ENCODE data around the gene ADA.
"Not testable (repeated sequence)": the region's sequence is repeated elsewhere in the genome, so short reads cannot be mapped to it uniquely, and the experiment has no call there.

ADA gene

GRCh38 chr20:44651684-44652423 lies at the start of gene ADA:
Gene ADA (minus strand): TSS chr20:44651699. CDS start chr20:44651607, 92 bp downstream.
- DNase-seq: peak; percentile 79

- no peak for DNase-seq
These were observed 48.8 kb upstream of the ADA start for GRCh38 chr20:44700306-44700705.

GRCh38 chr20:44698351-44698750 lies 46.9 kb upstream of the ADA start:
- no peak for DNase-seq

GRCh38 chr20:44697041-44697440 lies 45.5 kb upstream of the ADA start:
- not testable (repeated sequence) for DNase-seq

- DNase-seq: no peak
These were observed 44.8 kb upstream of the ADA start for GRCh38 chr20:44696315-44696714.

- no peak for DNase-seq
These were observed 44.3 kb upstream of the ADA start for GRCh38 chr20:44695674-44696300.

GRCh38 chr20:44695295-44695673 lies 43.8 kb upstream of the ADA start:
- DNase-seq: no peak

- DNase-seq: no peak
These were observed 42.7 kb upstream of the ADA start for GRCh38 chr20:44694159-44694558.

- no peak for DNase-seq
These were observed 42.1 kb upstream of the ADA start for GRCh38 chr20:44693627-44694026.

GRCh38 chr20:44692932-44693480 lies 41.5 kb upstream of the ADA start:
- no peak for DNase-seq

- DNase-seq: no peak
These were observed 40.2 kb upstream of the ADA start for GRCh38 chr20:44691424-44692423.

- no peak for DNase-seq
These were observed 39.4 kb upstream of the ADA start for GRCh38 chr20:44690781-44691423.

GRCh38 chr20:44689809-44690208 lies 38.3 kb upstream of the ADA start:
- DNase-seq: no peak

GRCh38 chr20:44688053-44688625 lies 36.6 kb upstream of the ADA start:
- DNase-seq: no peak

- DNase-seq: no peak
These were observed 35.4 kb upstream of the ADA start for GRCh38 chr20:44686934-44687333.

- DNase-seq: no peak
These were observed 32.8 kb upstream of the ADA start for GRCh38 chr20:44684047-44684967.

- DNase-seq: peak; percentile 66
These were observed 32.0 kb upstream of the ADA start for GRCh38 chr20:44683263-44684046.

- DNase-seq: no peak
These were observed 30.5 kb upstream of the ADA start for GRCh38 chr20:44681796-44682566.

- DNase-seq: no peak
These were observed 27.6 kb upstream of the ADA start for GRCh38 chr20:44678990-44679611.
